GM12878 (cell line): ENCODE measurements around the gene MANBA. TPM values are rescaled to one million over a fixed set of nuclear protein-coding genes. Genes with fewer than 3 reads are reported as not detected.
A peak's percentile ranks its signal among the peaks of the same experiment; 100 is the strongest.

ENCODE experiments used
- ATF3 ChIP-seq: IDR thresholded peaks from 2 replicates; pipeline ENCODE4 v1.6.1; 2011; ENCODE audit warnings: low read depth, mild to moderate bottlenecking, low read length, moderate library complexity, borderline replicate concordance; ENCODE audit errors: extremely low read depth
- ATF7 ChIP-seq: fragments of 450-650 bp; IDR thresholded peaks from 2 replicates; pipeline ENCODE4 v1.6.1; 2016; ENCODE audit warnings: low read depth, mild to moderate bottlenecking
- BHLHE40 ChIP-seq, 2 experiments: fragments of 450-650 bp in 1 of 2; IDR thresholded peaks; 2 replicates each; pipeline ENCODE4 v1.6.1; 2011 to 2017; ENCODE audit warnings: low read depth in 2 of 2, borderline replicate concordance in 1 of 2, improper control_type of control experiment in 1 of 2, low read length in 1 of 2, mild to moderate bottlenecking in 1 of 2
- CBX3 ChIP-seq: fragments of 200-600 bp; sonication (generic); IDR thresholded peaks from 2 replicates; pipeline ENCODE4 v1.6.1; 2016; ENCODE audit warnings: low read depth, borderline replicate concordance
- FOXM1 ChIP-seq: IDR thresholded peaks from 2 replicates; pipeline ENCODE4 v1.6.1; 2012; ENCODE audit warnings: low read depth, mild to moderate bottlenecking, inconsistent platforms, low read length, moderate library complexity
- GABPA ChIP-seq: IDR thresholded peaks from 2 replicates; pipeline ENCODE4 v1.6.1; 2014; ENCODE audit warnings: antibody characterized with exemption, low read depth, mild to moderate bottlenecking, inconsistent platforms
- HSF1 ChIP-seq: fragments of 150-350 bp; IDR thresholded peaks from 2 replicates; pipeline ENCODE4 v1.6.1; 2014; ENCODE audit warnings: mild to moderate bottlenecking, low read depth, low read length
- IKZF1 ChIP-seq: fragments of 450-650 bp; conservative IDR thresholded peaks from 2 replicates; pipeline ENCODE4 v1.6.1; 2017; ENCODE audit warnings: antibody characterized with exemption, mild to moderate bottlenecking
- IKZF2 ChIP-seq, 2 experiments: fragments of 450-650 bp; IDR thresholded peaks; 2 replicates each; pipeline ENCODE4 v1.6.1; 2017; ENCODE audit warnings: mild to moderate bottlenecking in 2 of 2, moderate library complexity in 2 of 2
- NFIC ChIP-seq: IDR thresholded peaks from 2 replicates; pipeline ENCODE4 v1.6.1; 2012; ENCODE audit warnings: low read depth, mild to moderate bottlenecking, inconsistent platforms, low read length, moderate library complexity
- NFYB ChIP-seq: IDR thresholded peaks from 2 replicates; pipeline ENCODE4 v1.6.1; 2011; ENCODE audit warnings: low read depth, mild to moderate bottlenecking, low read length, improper control_type of control experiment, moderate library complexity; ENCODE audit not compliant: insufficient read depth
- NRF1 ChIP-seq: conservative IDR thresholded peaks from 2 replicates; pipeline ENCODE4 v1.6.1; 2011; ENCODE audit warnings: mild to moderate bottlenecking, low read depth, low read length, improper control_type of control experiment
- RAD51 ChIP-seq: fragments of 450-650 bp; IDR thresholded peaks from 2 replicates; pipeline ENCODE4 v1.6.1; 2016; ENCODE audit warnings: moderate library complexity, mild to moderate bottlenecking, inconsistent platforms
- SREBF1 ChIP-seq: IDR thresholded peaks from 2 replicates; pipeline ENCODE4 v1.6.1; 2012; ENCODE audit warnings: mild to moderate bottlenecking, low read length
- SUPT20H ChIP-seq: IDR thresholded peaks from 2 replicates; pipeline ENCODE4 v1.6.1; 2011; ENCODE audit warnings: low read depth, mild to moderate bottlenecking, low read length, moderate library complexity, borderline replicate concordance; ENCODE audit not compliant: control insufficient read depth
- TBL1XR1 ChIP-seq: IDR thresholded peaks from 2 replicates; pipeline ENCODE4 v1.6.1; 2012; ENCODE audit warnings: low read depth, low read length, improper control_type of control experiment
- YBX1 ChIP-seq: fragments of 450-650 bp; IDR thresholded peaks from 2 replicates; pipeline ENCODE4 v1.6.1; 2016; ENCODE audit warnings: antibody characterized with exemption
- ZBED1 ChIP-seq: IDR thresholded peaks from 2 replicates; pipeline ENCODE4 v1.6.1; 2016; ENCODE audit warnings: borderline replicate concordance
- ZBTB40 ChIP-seq: fragments of 450-650 bp; IDR thresholded peaks from 2 replicates; pipeline ENCODE4 v1.6.1; 2016; ENCODE audit warnings: mild to moderate bottlenecking, moderate library complexity, borderline replicate concordance
- ZNF217 ChIP-seq: fragments of 450-650 bp; IDR thresholded peaks from 2 replicates; pipeline ENCODE4 v1.6.1; 2017; ENCODE audit warnings: antibody characterized with exemption, mild to moderate bottlenecking
- ZNF687 ChIP-seq: fragments of 450-650 bp; IDR thresholded peaks from 2 replicates; pipeline ENCODE4 v1.6.1; 2017; ENCODE audit warnings: mild to moderate bottlenecking, moderate library complexity
- ZSCAN29 ChIP-seq: fragments of 450-650 bp; IDR thresholded peaks from 2 replicates; pipeline ENCODE4 v1.6.1; 2017; ENCODE audit warnings: mild to moderate bottlenecking, moderate library complexity
- polyA plus RNA-seq, 11 experiments: library from polyadenylated mRNA; depleted of rRNA in 4 of 11; unstranded in 6 of 11; stranded (reverse) in 5 of 11; fragments of >200 nt; fragmentation: Nextera tagmentation in 4 of 11; fragmentation: Illumina TruSeq in 1 of 11; extraction: Ambion mirVana in 4 of 11; extraction: Trizol in 1 of 11; gene quantifications; 1 replicate in 1 of 11; 2 replicates in 10 of 11; pipeline versions ENCODE4 v1.2.1 to v1.2.3, GENCODE V29; 2011 to 2016; ENCODE audit warnings: inconsistent platforms in 2 of 11, missing spikeins in 2 of 11, low read depth in 1 of 11
- total RNA-seq, 4 experiments: library from RNA; depleted of rRNA in 3 of 4; stranded (reverse); fragments of >200 nt in 3 of 4; fragmentation: Illumina TruSeq in 1 of 4; extraction: Trizol in 1 of 4; gene quantifications; 2 replicates each; pipeline versions ENCODE4 v1.2.1 to v1.2.3, GENCODE V29; 2013 to 2021

Gene MANBA
- total and polyA plus RNA-seq, 10 of the 15 experiments (the other 5 are each of a cell fraction or from before 2014, with no cell fraction given), result 3.8 to 19.0 (median 12.5) TPM

- TF ChIP-seq RAD51 (no peak), ZBED1 (no peak), SREBF1 (no peak), BHLHE40 (IDR thresholded peaks at IDR 0.05; ENCODE audit: borderline replicate concordance in 1 of 2, low read depth in 2 of 2, low read length in 1 of 2) (peak; percentile 54 to 85), ATF3 (no peak), IKZF1 (peak; percentile 67), HSF1 (no peak), ZNF217 (no peak), NFYB (no peak), ZSCAN29 (0 out of 2 replicates have a peak, but pooled peaks have one; percentile 24), NFIC (peak; percentile 49; the same call in 1 of the 2 replicates), FOXM1 (peak; percentile 54; the same call in 1 of the 2 replicates), ZBTB40 (no peak), GABPA (no peak), TBL1XR1 (no peak), ATF7 (no peak; the same call in 1 of the 2 replicates), ZNF687 (no peak), YBX1 (no peak), SUPT20H (no peak), IKZF2 (IDR thresholded peaks at IDR 0.05) (peak; percentile 68 to 70; a peak in 2 of 4 replicates), CBX3 (no peak), NRF1 (no peak)
These were observed 76.1 kb downstream of the MANBA start (continued) for GRCh38 chr4:102684610-102685052.
